ENCODE results near the gene OR51E1. TPM values are rescaled to one million over a fixed set of nuclear protein-coding genes. Genes with fewer than 3 reads are reported as not detected.
A peak's percentile ranks its signal among the peaks of the same experiment; 100 is the strongest.

The OR51E1 gene
- total RNA-seq, 1 donor from 2014 or later = not detected

GRCh38 chr11:4704054-4704789, 60.4 kb downstream of the OR51E1 start, which contains the start of gene MMP26:
MMP26 (plus strand) TSS chr11:4704784.
- no peak for DNase-seq
- Mint-ChIP-seq H3K4me3 (ENCODE audit: unreplicated experiment) (peak within 1 kb of the TSS; percentile 51), H3K9me3 (ENCODE audit: unreplicated experiment) (no peaks in the 10 kb centered on the region), H3K4me1 (ENCODE audit: low read depth, unreplicated experiment) (peaks cover 11% of the 10 kb centered on the region), H3K27me3 (ENCODE audit: unreplicated experiment) (no peaks in the 10 kb centered on the region), H3K27ac (ENCODE audit: unreplicated experiment) (peak within 1 kb of the TSS; percentile 9), H3K36me3 (ENCODE audit: unreplicated experiment) (no peaks in the 10 kb centered on the region)
- TF ChIP-seq CTCF (IDR thresholded peaks at IDR 0.05; ENCODE audit: partially characterized antibody, unreplicated experiment) = no peak

DNA sequence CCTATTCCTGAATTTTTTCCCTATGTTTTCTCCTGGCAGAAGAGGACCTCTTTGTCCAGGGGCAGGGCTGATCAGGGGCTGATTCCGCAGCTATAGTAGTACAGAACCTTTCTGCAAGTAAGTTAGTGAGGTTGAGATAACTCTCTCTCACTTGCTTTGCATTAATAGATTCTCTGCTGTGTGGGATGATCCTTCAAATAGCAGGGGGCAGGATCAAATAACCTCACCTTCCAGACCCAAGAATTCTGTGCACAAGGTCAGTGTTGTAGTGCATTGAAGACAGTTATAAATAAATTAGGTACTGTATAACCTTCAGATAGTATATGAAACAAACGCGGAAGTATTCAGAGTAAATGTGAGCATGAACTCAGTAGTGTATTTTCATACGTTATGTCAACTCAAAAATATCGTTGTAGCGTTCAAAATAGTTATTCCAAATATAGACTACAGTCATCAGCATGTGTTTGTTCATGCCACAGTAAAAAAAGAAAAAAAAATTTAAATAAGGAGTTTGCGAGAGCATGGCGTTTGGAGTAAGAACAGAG, 61.1 kb downstream of the OR51E1 start:
- H3K4me3 Mint-ChIP-seq (ENCODE audit: unreplicated experiment) = no peak overlapping the region

More for the DNA sequence above, 61.1 kb downstream of the OR51E1 start:
- Mint-ChIP-seq H3K36me3 (ENCODE audit: unreplicated experiment) (no peaks in the 10 kb centered on the region), H3K27me3 (ENCODE audit: unreplicated experiment) (no peaks in the 10 kb centered on the region), H3K27ac (ENCODE audit: unreplicated experiment) (no peak overlapping the region), H3K9me3 (ENCODE audit: unreplicated experiment) (no peaks in the 10 kb centered on the region), H3K4me1 (ENCODE audit: low read depth, unreplicated experiment) (peaks cover 11% of the 10 kb centered on the region)
- no peak for DNase-seq
- TF ChIP-seq CTCF (IDR thresholded peaks at IDR 0.05; ENCODE audit: partially characterized antibody, unreplicated experiment) = no peak

Other genes starting within 250 kb of the OR51E1 start
- not detected for gene OR52K2, start 194.7 kb upstream of the OR51E1 start, total RNA-seq (ENCODE audit: unreplicated experiment)
- gene OR52K1, start 161.3 kb upstream of the OR51E1 start, total RNA-seq (ENCODE audit: unreplicated experiment) = not detected
- not detected for gene OR52M1, start 98.8 kb upstream of the OR51E1 start, total RNA-seq (ENCODE audit: unreplicated experiment)
- 0.49 TPM for gene OR52I2, start 62.2 kb upstream of the OR51E1 start, total RNA-seq (ENCODE audit: unreplicated experiment)
- gene OR52I1, start 49.9 kb upstream of the OR51E1 start, total RNA-seq (ENCODE audit: unreplicated experiment) = 0.27 TPM
- 3.9 TPM for gene TRIM68, start 35.8 kb upstream of the OR51E1 start, total RNA-seq (ENCODE audit: unreplicated experiment)
- gene OR51D1, start 6.5 kb upstream of the OR51E1 start, total RNA-seq (ENCODE audit: unreplicated experiment) = not detected
- gene OR51E2, start 53.9 kb downstream of the OR51E1 start, total RNA-seq (ENCODE audit: unreplicated experiment) = not detected
- not detected for gene MMP26, start 60.8 kb downstream of the OR51E1 start, total RNA-seq (ENCODE audit: unreplicated experiment)
- gene OR51F1, start 126.0 kb downstream of the OR51E1 start, total RNA-seq (ENCODE audit: unreplicated experiment) = not detected
- not detected for gene OR52R1, start 160.4 kb downstream of the OR51E1 start, total RNA-seq (ENCODE audit: unreplicated experiment)
- not detected for gene OR51F2, start 177.3 kb downstream of the OR51E1 start, total RNA-seq (ENCODE audit: unreplicated experiment)
- not detected for gene OR51S1, start 205.2 kb downstream of the OR51E1 start, total RNA-seq (ENCODE audit: unreplicated experiment)
- gene OR51T1, start 237.9 kb downstream of the OR51E1 start, total RNA-seq (ENCODE audit: unreplicated experiment) = not detected